ENCODE data around the gene SERTAD4. TPM values are rescaled to one million over a fixed set of nuclear protein-coding genes. Genes with fewer than 3 reads are reported as not detected.

SERTAD4 gene
- total and polyA plus RNA-seq, 10 of the 15 experiments (the other 5 are each of a cell fraction or from before 2014, with no cell fraction given) = not detected

DNA sequence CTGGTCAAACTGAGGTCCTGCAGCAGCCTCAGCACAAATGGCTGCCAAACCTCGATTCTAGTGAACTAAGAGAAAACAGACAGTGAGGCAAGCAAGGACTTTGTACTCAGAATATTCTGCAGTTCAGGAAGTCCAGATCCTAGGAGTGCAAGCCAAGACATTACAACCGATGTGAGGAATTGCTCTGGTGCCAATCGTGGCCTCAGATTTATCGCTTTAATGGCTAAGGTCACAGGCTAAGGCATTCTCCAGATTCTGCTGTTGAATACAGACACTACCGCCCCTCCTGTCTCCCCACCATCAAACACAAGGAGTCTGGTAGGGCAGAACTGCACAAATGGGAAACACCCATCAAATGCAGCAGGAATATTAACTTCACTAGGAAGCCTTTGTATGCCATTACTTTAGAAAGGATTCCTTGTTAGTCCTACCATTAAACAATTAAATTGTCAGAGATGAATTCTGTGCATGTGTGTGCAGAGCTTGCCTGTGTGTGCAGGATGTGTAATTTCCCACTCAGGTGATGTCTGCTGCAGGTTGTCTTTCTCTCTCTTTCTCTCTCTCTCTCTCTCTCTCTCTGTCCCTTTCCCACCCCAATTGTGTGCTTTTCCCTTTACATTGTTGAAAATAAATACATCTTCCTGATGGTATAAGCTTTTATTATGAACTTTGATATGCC lies 9.2 kb upstream of the SERTAD4 start (continued):
- TF ChIP-seq SUZ12 (IDR thresholded peaks at IDR 0.05; ENCODE audit: unreplicated experiment) (no peak), BHLHE40 (IDR thresholded peaks at IDR 0.05; ENCODE audit: borderline replicate concordance in 1 of 2, low read depth in 2 of 2, low read length in 1 of 2) (no peak), TBL1XR1 (IDR thresholded peaks at IDR 0.05; ENCODE audit: low read depth, low read length) (no peak), ASH2L (IDR thresholded peaks at IDR 0.05; ENCODE audit: borderline replicate concordance, low read depth) (no peak), DPF2 (IDR thresholded peaks at IDR 0.05) (no peak)

- Histone ChIP-seq H3K9me3 (replicated peaks; ENCODE audit: control insufficient read depth, insufficient read depth, low read length) (no peaks in the 10 kb centered on the region), H3K27me3 (replicated peaks in 1 of 2; ENCODE audit: control insufficient read depth in 2 of 2, insufficient read depth in 2 of 2, low read length in 1 of 2) (peaks cover 0 to 9% of the 10 kb centered on the region in 2 experiments), H2AFZ (ENCODE audit: control insufficient read depth, low read depth, low read length) (no peak overlapping the region), H3K9ac (ENCODE audit: control insufficient read depth, insufficient read depth, low read length) (no peak overlapping the region), H4K20me1 (ENCODE audit: control insufficient read depth, insufficient read depth) (no peaks in the 10 kb centered on the region), H3K4me1 (ENCODE audit: control insufficient read depth, insufficient read depth, low read length) (no peaks in the 10 kb centered on the region), H3K27ac (ENCODE audit: control insufficient read depth, insufficient read depth) (no peak overlapping the region), H3K36me3 (ENCODE audit: control insufficient read depth in 2 of 2, insufficient read depth in 2 of 2, low read length in 1 of 2) (no peaks in the 10 kb centered on the region), H3K4me2 (ENCODE audit: control insufficient read depth, insufficient read depth) (no peak overlapping the region), H3K79me2 (ENCODE audit: control insufficient read depth, insufficient read depth, low read length) (no peaks in the 10 kb centered on the region), H3K4me3 (no peak overlapping the region)
- DNase-seq (ENCODE audit: low read depth, low spot score) (no peak), ATAC-seq (no peak), FAIRE-seq (no peak)
- ChIA-PET POLR2A (no interaction called here), SMC1A (ENCODE audit: uncharacterized antibody, unreplicated experiment) (no interaction called here), RAD21 (ENCODE audit: unreplicated experiment) (no interaction called here), CTCF (no interaction called here)
- in situ Hi-C loops (cut with MboI) (no loop called here), intact Hi-C loops (cut with micrococcal nuclease; ENCODE audit: unreplicated experiment) (no loop called here)
- WGBS (ENCODE audit: insufficient coverage, insufficient replicate concordance, low lambda C conversion rate, missing lambda C conversion rate) = 0% methylated on average over 1 of the region's 1 CpG
- BruUV-seq (replicated peaks) = no TSS peak
- TF ChIP-seq, protein P1, sequence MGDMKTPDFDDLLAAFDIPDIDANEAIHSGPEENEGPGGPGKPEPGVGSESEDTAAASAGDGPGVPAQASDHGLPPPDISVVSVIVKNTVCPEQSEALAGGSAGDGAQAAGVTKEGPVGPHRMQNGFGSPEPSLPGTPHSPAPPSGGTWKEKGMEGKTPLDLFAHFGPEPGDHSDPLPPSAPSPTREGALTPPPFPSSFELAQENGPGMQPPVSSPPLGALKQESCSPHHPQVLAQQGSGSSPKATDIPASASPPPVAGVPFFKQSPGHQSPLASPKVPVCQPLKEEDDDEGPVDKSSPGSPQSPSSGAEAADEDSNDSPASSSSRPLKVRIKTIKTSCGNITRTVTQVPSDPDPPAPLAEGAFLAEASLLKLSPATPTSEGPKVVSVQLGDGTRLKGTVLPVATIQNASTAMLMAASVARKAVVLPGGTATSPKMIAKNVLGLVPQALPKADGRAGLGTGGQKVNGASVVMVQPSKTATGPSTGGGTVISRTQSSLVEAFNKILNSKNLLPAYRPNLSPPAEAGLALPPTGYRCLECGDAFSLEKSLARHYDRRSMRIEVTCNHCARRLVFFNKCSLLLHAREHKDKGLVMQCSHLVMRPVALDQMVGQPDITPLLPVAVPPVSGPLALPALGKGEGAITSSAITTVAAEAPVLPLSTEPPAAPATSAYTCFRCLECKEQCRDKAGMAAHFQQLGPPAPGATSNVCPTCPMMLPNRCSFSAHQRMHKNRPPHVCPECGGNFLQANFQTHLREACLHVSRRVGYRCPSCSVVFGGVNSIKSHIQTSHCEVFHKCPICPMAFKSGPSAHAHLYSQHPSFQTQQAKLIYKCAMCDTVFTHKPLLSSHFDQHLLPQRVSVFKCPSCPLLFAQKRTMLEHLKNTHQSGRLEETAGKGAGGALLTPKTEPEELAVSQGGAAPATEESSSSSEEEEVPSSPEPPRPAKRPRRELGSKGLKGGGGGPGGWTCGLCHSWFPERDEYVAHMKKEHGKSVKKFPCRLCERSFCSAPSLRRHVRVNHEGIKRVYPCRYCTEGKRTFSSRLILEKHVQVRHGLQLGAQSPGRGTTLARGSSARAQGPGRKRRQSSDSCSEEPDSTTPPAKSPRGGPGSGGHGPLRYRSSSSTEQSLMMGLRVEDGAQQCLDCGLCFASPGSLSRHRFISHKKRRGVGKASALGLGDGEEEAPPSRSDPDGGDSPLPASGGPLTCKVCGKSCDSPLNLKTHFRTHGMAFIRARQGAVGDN (IDR thresholded peaks at IDR 0.05) = no peak
- TF ChIP-seq EZH2 (IDR thresholded peaks at IDR 0.05; ENCODE audit: borderline replicate concordance, control insufficient read depth, low read depth, low read length) (no peak), ZNF592 (IDR thresholded peaks at IDR 0.05) (no peak), BMI1 (IDR thresholded peaks at IDR 0.05; ENCODE audit: borderline replicate concordance) (no peak), ZNF384 (IDR thresholded peaks at IDR 0.05; ENCODE audit: borderline replicate concordance, low read depth, low read length) (no peak), MEF2B (IDR thresholded peaks at IDR 0.05; ENCODE audit: partially characterized antibody, poor library complexity, severe bottlenecking) (no peak), BHLHE40 (IDR thresholded peaks at IDR 0.05; ENCODE audit: borderline replicate concordance in 1 of 2, low read depth in 2 of 2, low read length in 1 of 2) (no peak), PML (IDR thresholded peaks at IDR 0.05; ENCODE audit: low read length) (no peak), POU2F2 (IDR thresholded peaks at IDR 0.05; ENCODE audit: borderline replicate concordance, low read depth, low read length) (no peak)
Observed at GRCh38 chr1:210228158-210228557, 4.4 kb upstream of the SERTAD4 start.
